ENCODE results near the gene TNFRSF11A.

TNFRSF11A gene

GRCh38 chr18:62284637-62285036 is 40.5 kb upstream of the TNFRSF11A start:
- TF ChIP-seq CTCF (IDR thresholded peaks at IDR 0.05), result no peak
- Histone ChIP-seq H3K4me3 (no peak overlapping the region), H3K27ac (peak overlapping the region in 1 of 2 donors; percentile 28)
- no peak for DNase-seq (ENCODE audit: low spot score)

GRCh38 chr18:62285281-62285680 is 39.8 kb upstream of the TNFRSF11A start:
- Histone ChIP-seq H3K27ac (no peak overlapping the region), H3K4me3 (no peak overlapping the region)
- no peak for TF ChIP-seq CTCF (IDR thresholded peaks at IDR 0.05)
- no peak for DNase-seq (ENCODE audit: low spot score)

- DNase-seq (ENCODE audit: low spot score), result no peak
- no peak for TF ChIP-seq CTCF (IDR thresholded peaks at IDR 0.05)
- Histone ChIP-seq H3K27ac (no peak overlapping the region), H3K4me3 (no peak overlapping the region)
Measured at GRCh38 chr18:62287781-62288664, 37.1 kb upstream of the TNFRSF11A start.

- DNase-seq (ENCODE audit: low spot score), result no peak
- Histone ChIP-seq H3K4me3 (no peak overlapping the region), H3K27ac (no peak overlapping the region)
- TF ChIP-seq CTCF (IDR thresholded peaks at IDR 0.05), result no peak
Measured at GRCh38 chr18:62288665-62289008, 36.5 kb upstream of the TNFRSF11A start.

- Histone ChIP-seq H3K27ac (no peak overlapping the region), H3K4me3 (no peak overlapping the region)
- DNase-seq (ENCODE audit: low spot score), result no peak
- TF ChIP-seq CTCF (IDR thresholded peaks at IDR 0.05), result no peak
Measured at GRCh38 chr18:62289047-62289446, 36.1 kb upstream of the TNFRSF11A start.

GRCh38 chr18:62294073-62294472 is 31.0 kb upstream of the TNFRSF11A start:
- DNase-seq (ENCODE audit: low spot score), result no peak
- TF ChIP-seq CTCF (IDR thresholded peaks at IDR 0.05), result no peak
- H3K27ac ChIP-seq, result no peak overlapping the region
- no peak overlapping the region for H3K4me3 ChIP-seq

- TF ChIP-seq CTCF (IDR thresholded peaks at IDR 0.05), result no peak
- Histone ChIP-seq H3K4me3 (no peak overlapping the region), H3K27ac (no peak overlapping the region)
- DNase-seq (ENCODE audit: low spot score), result no peak
Measured at GRCh38 chr18:62300359-62300963, 24.6 kb upstream of the TNFRSF11A start.
